Suprapubic skin (tissue), 4 donors: ENCODE results near the gene AATF. TPM values are rescaled to one million over a fixed set of nuclear protein-coding genes. Genes with fewer than 3 reads are reported as not detected.

Experiments used
- DNase-seq, 2 donors: peaks; one replicate each; pipeline ENCODE4 v3.0.0-alpha.2; 2019; ENCODE audit warnings: low spot score in 2 of 2
- H3K27ac ChIP-seq: fragments of 200-600 bp; sonication (generic); one replicate; pipeline ENCODE4 v1.5.1; 2019
- H3K27me3 ChIP-seq: fragments of 200-600 bp; sonication (generic); one replicate; pipeline ENCODE4 v1.5.1; 2019
- H3K36me3 ChIP-seq: fragments of 200-600 bp; sonication (generic); one replicate; pipeline ENCODE4 v1.5.1; 2019
- H3K4me1 ChIP-seq: fragments of 200-600 bp; sonication (generic); one replicate; pipeline ENCODE4 v1.5.1; 2019
- H3K4me3 ChIP-seq: fragments of 200-600 bp; sonication (generic); one replicate; pipeline ENCODE4 v1.5.1; 2019; ENCODE audit warnings: mild to moderate bottlenecking
- H3K9me3 ChIP-seq: fragments of 200-600 bp; sonication (generic); one replicate; pipeline ENCODE4 v1.5.1; 2019
- EP300 ChIP-seq: sonication (generic); formaldehyde crosslinking; IDR thresholded peaks from one replicate; pipeline ENCODE4 v1.6.1; 2017; ENCODE audit warnings: antibody characterized with exemption
- POLR2A ChIP-seq, 2 donors: fragments of 450-650 bp; IDR thresholded peaks; one replicate each; pipeline ENCODE4 v1.6.1; 2017; ENCODE audit warnings: antibody characterized with exemption in 2 of 2, mild to moderate bottlenecking in 2 of 2, moderate library complexity in 2 of 2
- POLR2AphosphoS5 ChIP-seq, 3 donors: sonication (generic); formaldehyde crosslinking; IDR thresholded peaks; one replicate each; pipeline ENCODE4 v1.6.1; 2017; ENCODE audit warnings: antibody characterized with exemption in 3 of 3
- WGBS: methylation state at CpG from one replicate; pipeline ENCODE4 v1.1.5; 2018; 5-methylcytosine and 5-hydroxymethylcytosine counted together
- total RNA-seq, 4 donors: library from RNA; depleted of rRNA; stranded (reverse); fragments of >200 nt; gene quantifications; one replicate each; pipeline ENCODE4 v1.1.0, GENCODE V29; 2016
- TF ChIP-seq, protein P1 (sequence below), 2 donors: fragments of 200-600 bp in 1 of 2; fragments of 450-650 bp in 1 of 2; sonication (generic) in 1 of 2; IDR thresholded peaks; one replicate each; pipeline ENCODE4 v1.5.1; 2016 to 2019; ENCODE audit warnings: antibody characterized with exemption in 2 of 2, mild to moderate bottlenecking in 1 of 2, moderate library complexity in 1 of 2

The AATF gene
- total RNA-seq, 4 donors from 2014 or later: 32.5 to 38.2 (median 36.0) TPM

DNA sequence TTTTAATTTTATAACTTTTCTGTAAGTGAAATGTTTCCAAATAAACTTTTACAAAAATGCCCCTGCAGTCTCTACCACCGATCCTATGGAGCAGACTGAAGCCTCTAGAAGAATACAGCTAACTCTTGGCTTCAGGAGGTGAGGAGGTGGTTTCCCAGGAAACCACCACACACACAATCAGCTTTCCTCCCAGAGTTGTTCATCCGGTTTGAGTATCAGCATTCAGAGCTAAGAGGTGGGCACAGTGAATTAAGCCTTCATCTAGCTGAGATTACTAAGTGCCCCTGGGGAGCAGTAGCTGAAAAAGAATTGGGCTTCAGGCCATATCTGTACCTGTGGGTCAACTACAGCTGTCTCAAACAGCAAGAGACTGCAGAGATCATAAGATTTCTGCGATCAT, 139.7 kb downstream of the AATF start:
- TF ChIP-seq EP300 (no peak), POLR2AphosphoS5 (IDR thresholded peaks at IDR 0.05) (no peak), POLR2A (IDR thresholded peaks at IDR 0.05) (no peak)
- TF ChIP-seq, protein P1, sequence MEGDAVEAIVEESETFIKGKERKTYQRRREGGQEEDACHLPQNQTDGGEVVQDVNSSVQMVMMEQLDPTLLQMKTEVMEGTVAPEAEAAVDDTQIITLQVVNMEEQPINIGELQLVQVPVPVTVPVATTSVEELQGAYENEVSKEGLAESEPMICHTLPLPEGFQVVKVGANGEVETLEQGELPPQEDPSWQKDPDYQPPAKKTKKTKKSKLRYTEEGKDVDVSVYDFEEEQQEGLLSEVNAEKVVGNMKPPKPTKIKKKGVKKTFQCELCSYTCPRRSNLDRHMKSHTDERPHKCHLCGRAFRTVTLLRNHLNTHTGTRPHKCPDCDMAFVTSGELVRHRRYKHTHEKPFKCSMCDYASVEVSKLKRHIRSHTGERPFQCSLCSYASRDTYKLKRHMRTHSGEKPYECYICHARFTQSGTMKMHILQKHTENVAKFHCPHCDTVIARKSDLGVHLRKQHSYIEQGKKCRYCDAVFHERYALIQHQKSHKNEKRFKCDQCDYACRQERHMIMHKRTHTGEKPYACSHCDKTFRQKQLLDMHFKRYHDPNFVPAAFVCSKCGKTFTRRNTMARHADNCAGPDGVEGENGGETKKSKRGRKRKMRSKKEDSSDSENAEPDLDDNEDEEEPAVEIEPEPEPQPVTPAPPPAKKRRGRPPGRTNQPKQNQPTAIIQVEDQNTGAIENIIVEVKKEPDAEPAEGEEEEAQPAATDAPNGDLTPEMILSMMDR (IDR thresholded peaks at IDR 0.05): no peak

DNA sequence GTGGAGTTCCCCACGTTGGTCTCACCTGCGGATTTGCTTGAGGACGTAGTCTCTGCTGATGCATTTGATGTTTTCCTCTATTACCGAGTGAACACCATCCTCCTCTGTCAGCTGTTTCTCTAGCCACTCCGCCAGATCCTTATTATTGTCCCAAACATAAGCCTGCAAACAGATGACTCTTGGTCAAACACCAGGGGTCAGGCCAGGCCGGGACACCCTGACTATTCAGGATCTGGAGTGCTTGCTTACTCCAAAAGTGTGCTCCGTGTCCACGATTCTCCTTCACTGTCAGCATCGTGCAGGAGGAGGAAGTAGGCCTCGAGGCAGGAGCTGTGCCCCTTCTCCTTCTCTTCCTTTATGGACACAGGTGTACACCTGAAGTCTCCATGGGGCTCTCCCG, 140.2 kb downstream of the AATF start:
- DNase-seq: no peak
- Histone ChIP-seq H3K27ac (no peak overlapping the region), H3K36me3 (peaks cover 68% of the 10 kb centered on the region), H3K9me3 (no peaks in the 10 kb centered on the region), H3K4me1 (no peaks in the 10 kb centered on the region), H3K4me3 (no peak overlapping the region), H3K27me3 (no peaks in the 10 kb centered on the region)
- WGBS: 75% methylated on average over 11 of the region's 11 CpGs
- no peak for TF ChIP-seq EP300
- TF ChIP-seq, protein P1 (IDR thresholded peaks at IDR 0.05): no peak
- TF ChIP-seq POLR2A (IDR thresholded peaks at IDR 0.05): no peak
- no peak for TF ChIP-seq POLR2AphosphoS5 (IDR thresholded peaks at IDR 0.05)

More for the DNA sequence above, 139.7 kb downstream of the AATF start:
- Histone ChIP-seq H3K27me3 (no peaks in the 10 kb centered on the region), H3K27ac (no peak overlapping the region), H3K9me3 (no peaks in the 10 kb centered on the region), H3K36me3 (peaks cover 66% of the 10 kb centered on the region), H3K4me3 (no peak overlapping the region), H3K4me1 (no peaks in the 10 kb centered on the region)
- no peak for DNase-seq
- 41% methylated on average over 3 of the region's 3 CpGs for WGBS

DNA sequence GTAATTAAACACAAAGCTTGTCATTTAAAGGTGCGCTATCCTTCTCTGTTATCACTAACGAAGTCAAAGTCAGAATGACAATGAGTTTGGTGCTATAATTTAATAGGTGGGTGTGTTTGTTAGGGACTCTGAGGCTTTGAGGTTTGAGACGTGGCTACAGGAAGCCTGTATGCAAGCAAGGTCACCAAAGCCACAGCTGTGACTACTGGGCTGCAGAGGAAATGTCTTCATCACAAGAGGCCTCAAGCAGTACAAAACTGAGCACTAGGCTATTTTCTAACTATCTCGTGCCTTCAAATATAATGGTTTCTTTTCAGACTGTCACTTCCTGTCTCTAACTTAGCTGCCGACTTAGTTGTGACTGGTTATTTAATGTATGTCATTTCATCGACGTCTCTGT, 141.2 kb downstream of the AATF start:
- H3K9me3 ChIP-seq: no peaks in the 10 kb centered on the region
- no peaks in the 10 kb centered on the region for H3K27me3 ChIP-seq
- H3K4me1 ChIP-seq: no peaks in the 10 kb centered on the region
- H3K27ac ChIP-seq: no peak overlapping the region
- TF ChIP-seq POLR2A (IDR thresholded peaks at IDR 0.05) (no peak), EP300 (no peak), POLR2AphosphoS5 (IDR thresholded peaks at IDR 0.05) (no peak)
- TF ChIP-seq, protein P1 (IDR thresholded peaks at IDR 0.05): no peak
- no peak overlapping the region for H3K4me3 ChIP-seq
- H3K36me3 ChIP-seq: peaks cover 72% of the 10 kb centered on the region
- DNase-seq: no peak
- WGBS: 58% methylated on average over 7 of the region's 7 CpGs

DNA sequence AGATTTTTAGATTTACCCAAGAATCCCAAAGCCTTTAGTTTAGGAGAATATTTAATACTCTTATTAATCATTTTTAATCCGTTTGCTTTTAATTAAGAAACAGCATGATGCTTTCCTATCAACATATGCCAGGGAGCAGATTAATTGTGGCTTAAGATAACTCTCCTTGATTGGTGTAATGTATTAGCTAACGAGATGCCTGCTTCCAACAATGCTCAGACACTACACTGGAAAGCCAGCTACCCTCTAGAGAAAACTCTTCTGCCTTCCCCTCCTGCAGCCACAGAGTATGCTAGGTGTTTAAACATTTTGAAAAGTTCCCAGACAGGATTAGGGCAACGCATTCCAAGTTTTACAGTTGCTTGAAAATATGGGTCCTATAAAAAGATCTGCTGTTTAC, 142.2 kb downstream of the AATF start:
- Histone ChIP-seq H3K27me3 (no peaks in the 10 kb centered on the region), H3K4me1 (no peaks in the 10 kb centered on the region), H3K36me3 (peaks cover 70% of the 10 kb centered on the region), H3K4me3 (no peak overlapping the region), H3K9me3 (no peaks in the 10 kb centered on the region), H3K27ac (no peak overlapping the region)
- TF ChIP-seq POLR2AphosphoS5 (IDR thresholded peaks at IDR 0.05) (no peak), POLR2A (IDR thresholded peaks at IDR 0.05) (no peak), EP300 (no peak)
- TF ChIP-seq, protein P1 (IDR thresholded peaks at IDR 0.05): no peak
- 85% methylated on average over 3 of the region's 3 CpGs for WGBS
- DNase-seq: no peak

DNA sequence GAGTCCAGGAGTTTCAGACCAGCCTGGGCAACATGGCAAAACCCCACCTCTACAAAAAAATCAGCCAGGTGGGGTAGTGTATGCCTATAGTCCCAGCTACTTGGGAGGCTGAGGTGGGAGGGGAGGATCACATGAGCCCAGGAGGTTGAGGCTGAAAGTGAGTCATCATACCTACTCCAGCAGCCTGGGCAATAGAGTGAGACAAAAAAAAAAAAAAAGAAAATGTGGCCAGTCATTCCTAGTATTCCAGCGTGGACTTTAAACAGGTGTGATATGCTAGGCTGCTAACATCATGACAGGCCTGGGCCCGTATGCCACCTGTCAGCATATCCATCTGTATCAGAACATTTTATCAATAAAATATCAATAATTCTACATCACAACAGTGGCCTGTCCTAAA, 143.3 kb downstream of the AATF start:
- TF ChIP-seq POLR2A (IDR thresholded peaks at IDR 0.05) (no peak), POLR2AphosphoS5 (IDR thresholded peaks at IDR 0.05) (no peak), EP300 (no peak)
- DNase-seq: no peak
- H3K4me1 ChIP-seq: no peaks in the 10 kb centered on the region
- H3K27ac ChIP-seq: no peak overlapping the region
- no peak overlapping the region for H3K4me3 ChIP-seq
- WGBS: 94% methylated on average over 2 of the region's 2 CpGs
- H3K9me3 ChIP-seq: no peaks in the 10 kb centered on the region
- H3K36me3 ChIP-seq: peaks cover 70% of the 10 kb centered on the region
- H3K27me3 ChIP-seq: no peaks in the 10 kb centered on the region

DNA sequence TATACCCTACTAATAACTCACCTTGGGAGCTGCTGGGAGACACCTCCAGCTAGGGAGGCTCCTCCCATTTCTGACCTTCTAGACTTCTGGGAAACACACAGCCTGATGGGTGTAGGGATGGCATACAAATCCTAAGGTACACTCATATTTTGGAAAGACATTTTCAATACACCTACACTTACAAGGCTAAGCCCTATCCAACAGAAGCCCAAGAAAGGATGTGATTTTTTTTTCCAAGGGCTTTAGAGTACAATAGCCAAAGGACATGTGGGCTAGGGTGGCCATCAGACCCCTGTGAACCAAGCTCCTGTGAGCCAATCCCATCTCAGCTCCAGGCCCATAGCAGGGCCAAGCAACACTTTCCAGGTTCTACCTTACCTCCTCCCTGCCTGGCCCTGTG, 143.9 kb downstream of the AATF start:
- Histone ChIP-seq H3K4me3 (no peak overlapping the region), H3K4me1 (no peaks in the 10 kb centered on the region), H3K36me3 (peaks cover 67% of the 10 kb centered on the region), H3K9me3 (no peaks in the 10 kb centered on the region), H3K27ac (no peak overlapping the region), H3K27me3 (no peaks in the 10 kb centered on the region)
- no peak for DNase-seq
- TF ChIP-seq POLR2A (IDR thresholded peaks at IDR 0.05) (no peak), EP300 (no peak), POLR2AphosphoS5 (IDR thresholded peaks at IDR 0.05) (no peak)
- TF ChIP-seq, protein P1 (IDR thresholded peaks at IDR 0.05): no peak
